NCI-H1436 treated with DMSO at 0.1 percent for 48 hours (cell line): Measurements from ENCODE around the gene LHPP.

Source experiments
- DNase-seq: peaks from one replicate; lab custom pipeline; 2025; lab: John Stamatoyannopoulos, UW

Gene LHPP

DNA sequence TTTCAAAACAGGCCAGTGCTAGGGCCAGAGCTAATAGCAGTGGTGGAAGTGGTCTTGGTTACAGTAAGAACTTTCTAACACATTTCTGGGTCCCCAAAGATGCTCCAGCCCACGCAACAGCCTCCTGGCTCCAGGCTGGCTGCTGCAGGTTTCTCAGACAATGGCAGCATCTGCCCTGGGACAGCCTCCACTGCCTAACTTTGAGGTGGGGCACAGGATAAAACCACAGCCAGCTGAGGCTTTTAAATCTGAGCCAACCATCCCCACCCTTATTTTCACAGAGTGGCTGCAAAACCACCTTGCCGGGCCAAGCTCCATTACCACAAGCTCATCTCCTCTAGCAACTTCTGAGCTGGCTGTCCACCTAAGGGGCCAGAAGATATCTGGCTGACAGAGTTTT is 197.8 kb downstream of the LHPP start:
- no peak for DNase-seq

DNA sequence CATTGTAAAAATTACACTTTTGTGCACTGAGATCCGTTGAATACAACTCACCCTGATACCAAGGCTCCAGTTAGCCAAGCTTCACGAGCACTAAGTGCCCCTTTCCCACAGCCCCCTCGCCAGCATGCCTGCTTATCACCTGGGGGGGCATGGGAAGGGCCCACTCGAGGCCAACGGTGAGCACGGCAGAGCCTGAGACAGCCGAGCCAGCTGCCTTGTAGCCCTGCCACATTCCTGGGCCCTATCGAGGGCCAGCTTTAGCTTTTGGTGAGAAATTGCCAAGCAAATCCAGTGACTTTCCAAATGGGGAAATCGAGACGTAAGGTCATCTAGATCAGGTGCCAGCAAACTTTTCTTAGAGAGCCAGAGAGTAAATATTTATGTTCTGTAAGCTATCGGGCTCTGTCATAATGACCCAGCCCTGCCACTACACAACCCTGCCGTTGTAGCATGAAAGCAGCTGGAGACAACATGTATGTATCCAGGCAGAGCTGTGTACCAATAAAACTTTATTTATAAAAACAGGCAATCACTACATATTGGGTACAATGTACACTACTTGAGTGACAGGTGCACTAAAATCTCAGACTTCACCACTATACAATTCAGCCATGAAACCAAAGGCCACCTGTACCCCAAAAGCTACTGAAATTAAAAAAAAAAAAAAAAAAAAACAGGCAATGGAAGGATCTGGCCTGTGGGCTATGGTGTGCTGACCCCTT is 198.9 kb downstream of the LHPP start:
- DNase-seq: no peak

DNA sequence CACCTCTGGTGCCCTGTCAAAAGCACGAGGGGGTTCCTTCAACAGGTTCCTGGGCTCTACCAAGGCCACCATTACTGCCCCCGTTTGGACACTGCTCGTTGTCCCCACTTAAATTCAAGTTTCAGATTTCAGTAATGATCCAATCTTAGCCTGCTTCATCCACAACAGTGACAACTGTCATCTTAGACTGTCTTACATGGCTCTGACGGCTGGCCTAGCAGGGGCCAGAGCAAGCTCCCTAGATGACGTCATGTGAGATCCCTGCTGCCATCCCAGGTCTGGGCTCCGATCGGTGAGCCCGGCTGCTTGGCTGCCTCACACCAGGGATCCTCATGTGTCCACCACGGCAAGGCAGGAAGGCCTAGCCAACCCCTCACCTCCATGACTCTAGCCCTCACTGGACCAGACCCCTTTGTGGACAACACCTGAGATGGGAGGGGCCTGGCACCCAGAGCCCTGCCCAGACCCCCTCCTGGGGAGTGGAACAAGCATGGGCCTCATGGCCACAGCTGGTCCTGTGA is 200.1 kb downstream of the LHPP start:
- no peak for DNase-seq

DNA sequence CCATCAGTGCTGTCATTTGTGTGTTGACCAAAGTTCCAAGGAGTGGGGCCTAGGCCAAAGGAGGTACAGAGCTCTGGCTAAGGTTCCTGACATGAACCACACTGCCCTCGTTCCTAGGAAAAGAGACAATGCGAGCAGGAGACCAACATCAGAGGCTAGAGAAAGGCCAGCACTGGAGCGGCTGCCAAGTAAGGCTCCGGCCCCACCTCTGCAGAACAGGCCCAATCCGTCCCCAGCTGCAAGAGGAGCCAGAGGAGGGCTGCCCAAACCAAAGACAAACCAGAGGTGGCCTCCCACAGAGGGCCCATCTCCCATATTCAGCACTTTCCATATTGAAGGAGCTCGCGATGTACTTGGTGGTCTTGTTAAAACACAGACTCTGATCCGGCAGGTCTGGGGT is 201.6 kb downstream of the LHPP start:
- no peak for DNase-seq
